Measurements from ENCODE around the gene NGF.

- TF ChIP-seq CTCF (conservative IDR thresholded peaks at IDR 0.05; ENCODE audit: low read length) (no peak), EZH2phosphoT487 (IDR thresholded peaks at IDR 0.05; ENCODE audit: borderline replicate concordance) (no peak)
Observed at GRCh38 chr1:115356356-115356755, 18.3 kb upstream of the NGF start.
